Measurements from ENCODE around the gene SIX3. TPM values are rescaled to one million over a fixed set of nuclear protein-coding genes. Genes with fewer than 3 reads are reported as not detected.

The SIX3 gene
- total RNA-seq, 1 experiment from 2014 or later: 13.2 TPM

DNA sequence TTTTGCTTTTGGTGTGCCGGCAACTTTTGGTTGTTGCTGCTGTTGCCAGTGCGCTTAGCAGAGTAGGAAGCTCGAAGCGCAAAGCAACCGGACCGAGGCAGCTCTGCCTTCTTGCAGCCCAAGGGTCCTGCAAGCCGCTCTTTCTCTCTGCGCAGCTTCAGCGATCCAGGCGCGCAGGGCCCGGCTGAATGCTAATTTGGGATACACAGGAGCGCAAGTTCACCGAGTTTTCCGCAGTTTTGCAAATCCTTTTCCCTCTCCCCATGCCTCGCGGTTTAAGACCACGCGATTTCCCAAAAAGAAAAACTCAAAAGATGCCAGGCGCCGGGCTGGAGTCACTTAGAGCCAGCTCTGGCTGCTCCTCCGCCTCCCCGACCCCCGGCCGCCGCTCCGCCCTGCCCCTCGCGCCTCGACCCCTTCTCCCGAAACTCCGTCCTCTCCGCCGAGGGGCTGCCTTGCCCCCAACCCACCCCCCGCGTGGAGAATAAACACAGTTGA, 13.5 kb upstream of the SIX3 start:
- ChIA-PET POLR2A (interaction anchor here (1.0 to 1.7 kb wide), 3 partner anchors 42 to 125 kb away, joined by 3 to 5 read pairs (median 3); no protein-coding TSS in a partner anchor), CTCF (interaction anchor here (0.6 to 3.2 kb wide), 15 partner anchors 9 to 594 kb away, joined by 3 to 16 read pairs (median 4); no protein-coding TSS in a partner anchor)
- Mint-ChIP-seq H3K36me3 (0 out of 2 replicates have a peak, but pooled peaks cover 3% of the 10 kb centered on the region), H3K4me3 (peak overlapping the region; percentile 64), H3K27ac (no peak overlapping the region), H3K27me3 (ENCODE audit: low read depth) (peaks cover 95% of the 10 kb centered on the region), H3K4me1 (peaks cover 65% of the 10 kb centered on the region), H3K9me3 (no peaks in the 10 kb centered on the region)
- ATAC-seq (0 out of 2 replicates have a peak, but pooled peaks have one; percentile 7), DNase-seq (ENCODE audit: low spot score) (peak; percentile 64)
- TF ChIP-seq ZNF121 (CRISPR knock-in tag; IDR thresholded peaks at IDR 0.05): no peak
- TF ChIP-seq NR1H2 (CRISPR knock-in tag; IDR thresholded peaks at IDR 0.05): no peak
- TF ChIP-seq, protein P1, sequence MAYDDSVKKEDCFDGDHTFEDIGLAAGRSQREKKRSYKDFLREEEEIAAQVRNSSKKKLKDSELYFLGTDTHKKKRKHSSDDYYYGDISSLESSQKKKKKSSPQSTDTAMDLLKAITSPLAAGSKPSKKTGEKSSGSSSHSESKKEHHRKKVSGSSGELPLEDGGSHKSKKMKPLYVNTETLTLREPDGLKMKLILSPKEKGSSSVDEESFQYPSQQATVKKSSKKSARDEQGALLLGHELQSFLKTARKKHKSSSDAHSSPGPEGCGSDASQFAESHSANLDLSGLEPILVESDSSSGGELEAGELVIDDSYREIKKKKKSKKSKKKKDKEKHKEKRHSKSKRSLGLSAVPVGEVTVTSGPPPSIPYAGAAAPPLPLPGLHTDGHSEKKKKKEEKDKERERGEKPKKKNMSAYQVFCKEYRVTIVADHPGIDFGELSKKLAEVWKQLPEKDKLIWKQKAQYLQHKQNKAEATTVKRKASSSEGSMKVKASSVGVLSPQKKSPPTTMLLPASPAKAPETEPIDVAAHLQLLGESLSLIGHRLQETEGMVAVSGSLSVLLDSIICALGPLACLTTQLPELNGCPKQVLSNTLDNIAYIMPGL (CRISPR knock-in tag; IDR thresholded peaks at IDR 0.05): no peak
- TF ChIP-seq FOXJ3 (CRISPR knock-in tag; IDR thresholded peaks at IDR 0.05; ENCODE audit: borderline replicate concordance): no peak
- TF ChIP-seq ETV6 (CRISPR knock-in tag; IDR thresholded peaks at IDR 0.05): no peak
- no peak for TF ChIP-seq ZNF138 (CRISPR knock-in tag; conservative IDR thresholded peaks at IDR 0.05)
- TF ChIP-seq NR3C1 (CRISPR knock-in tag; conservative IDR thresholded peaks at IDR 0.05; ENCODE audit: low read depth): no peak

DNA sequence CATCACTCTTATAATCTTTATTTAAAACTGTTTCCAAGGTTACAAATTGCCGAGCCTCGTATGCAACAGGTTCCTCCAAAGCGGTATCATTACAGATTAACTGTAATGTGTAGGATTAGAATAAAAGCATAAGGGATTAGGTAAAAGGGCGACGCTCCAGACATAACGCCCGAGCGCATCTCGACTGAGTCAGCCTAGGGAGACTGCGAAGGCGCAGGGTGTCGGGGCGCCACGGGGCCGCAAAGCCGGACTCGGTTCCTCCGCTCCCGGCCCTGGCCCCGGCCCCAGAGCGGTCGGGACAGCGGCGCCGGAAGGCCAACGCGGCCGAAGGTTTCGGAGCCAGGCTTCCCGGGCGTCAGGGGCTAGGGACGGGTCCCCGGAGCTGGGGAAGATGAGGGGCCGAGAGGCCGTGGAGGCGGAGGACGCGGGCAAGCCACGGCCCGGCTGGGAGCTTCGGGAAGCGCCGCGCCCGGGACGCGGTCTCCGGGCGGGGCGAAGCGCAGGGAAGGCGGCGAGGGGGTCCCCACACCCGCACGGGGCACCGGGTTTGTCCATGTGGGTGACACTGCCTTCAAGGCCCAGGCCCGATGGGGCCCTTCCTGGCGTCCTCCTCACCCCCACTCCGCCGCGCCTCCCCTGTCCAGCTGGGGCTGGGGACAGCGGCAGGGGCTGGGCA, 12.9 kb upstream of the SIX3 start:
- peaks cover 95% of the 10 kb centered on the region for H3K27me3 Mint-ChIP-seq (ENCODE audit: low read depth)
- peak overlapping the region; percentile 64 for H3K4me3 Mint-ChIP-seq
- ChIA-PET POLR2A (interaction anchor here (1.0 to 1.7 kb wide), 3 partner anchors 41 to 126 kb away, joined by 3 to 5 read pairs (median 3); no protein-coding TSS in a partner anchor), CTCF (interaction anchor here (0.6 to 3.2 kb wide), 12 partner anchors 9 to 594 kb away, joined by 3 to 16 read pairs (median 4); no protein-coding TSS in a partner anchor)
- TF ChIP-seq ZNF317 (CRISPR knock-in tag; IDR thresholded peaks at IDR 0.05; ENCODE audit: borderline replicate concordance, low read depth) (no peak), RELA (CRISPR knock-in tag; IDR thresholded peaks at IDR 0.05; ENCODE audit: borderline replicate concordance) (0 out of 2 replicates have a peak, but pooled peaks have one; percentile 17), JUN (CRISPR knock-in tag; IDR thresholded peaks at IDR 0.05) (no peak), ETV6 (CRISPR knock-in tag; IDR thresholded peaks at IDR 0.05) (no peak), IRF2 (CRISPR knock-in tag; IDR thresholded peaks at IDR 0.05; ENCODE audit: borderline replicate concordance, low read depth) (no peak), ELF4 (CRISPR knock-in tag; IDR thresholded peaks at IDR 0.05; ENCODE audit: low read depth) (no peak), TEAD1 (CRISPR knock-in tag; IDR thresholded peaks at IDR 0.05) (no peak)
- TF ChIP-seq, protein P1 (CRISPR knock-in tag; IDR thresholded peaks at IDR 0.05): peak; percentile 67
- TF ChIP-seq, protein P2, sequence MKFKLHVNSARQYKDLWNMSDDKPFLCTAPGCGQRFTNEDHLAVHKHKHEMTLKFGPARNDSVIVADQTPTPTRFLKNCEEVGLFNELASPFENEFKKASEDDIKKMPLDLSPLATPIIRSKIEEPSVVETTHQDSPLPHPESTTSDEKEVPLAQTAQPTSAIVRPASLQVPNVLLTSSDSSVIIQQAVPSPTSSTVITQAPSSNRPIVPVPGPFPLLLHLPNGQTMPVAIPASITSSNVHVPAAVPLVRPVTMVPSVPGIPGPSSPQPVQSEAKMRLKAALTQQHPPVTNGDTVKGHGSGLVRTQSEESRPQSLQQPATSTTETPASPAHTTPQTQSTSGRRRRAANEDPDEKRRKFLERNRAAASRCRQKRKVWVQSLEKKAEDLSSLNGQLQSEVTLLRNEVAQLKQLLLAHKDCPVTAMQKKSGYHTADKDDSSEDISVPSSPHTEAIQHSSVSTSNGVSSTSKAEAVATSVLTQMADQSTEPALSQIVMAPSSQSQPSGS (CRISPR knock-in tag; IDR thresholded peaks at IDR 0.05; ENCODE audit: borderline replicate concordance, low read depth): no peak
- ATAC-seq (peak; percentile 8), DNase-seq (ENCODE audit: low spot score) (peak; percentile 58)
- no peak overlapping the region for H3K27ac Mint-ChIP-seq
- H3K4me1 Mint-ChIP-seq: peaks cover 71% of the 10 kb centered on the region
- H3K36me3 Mint-ChIP-seq: no peaks in the 10 kb centered on the region
- H3K9me3 Mint-ChIP-seq: no peaks in the 10 kb centered on the region

DNA sequence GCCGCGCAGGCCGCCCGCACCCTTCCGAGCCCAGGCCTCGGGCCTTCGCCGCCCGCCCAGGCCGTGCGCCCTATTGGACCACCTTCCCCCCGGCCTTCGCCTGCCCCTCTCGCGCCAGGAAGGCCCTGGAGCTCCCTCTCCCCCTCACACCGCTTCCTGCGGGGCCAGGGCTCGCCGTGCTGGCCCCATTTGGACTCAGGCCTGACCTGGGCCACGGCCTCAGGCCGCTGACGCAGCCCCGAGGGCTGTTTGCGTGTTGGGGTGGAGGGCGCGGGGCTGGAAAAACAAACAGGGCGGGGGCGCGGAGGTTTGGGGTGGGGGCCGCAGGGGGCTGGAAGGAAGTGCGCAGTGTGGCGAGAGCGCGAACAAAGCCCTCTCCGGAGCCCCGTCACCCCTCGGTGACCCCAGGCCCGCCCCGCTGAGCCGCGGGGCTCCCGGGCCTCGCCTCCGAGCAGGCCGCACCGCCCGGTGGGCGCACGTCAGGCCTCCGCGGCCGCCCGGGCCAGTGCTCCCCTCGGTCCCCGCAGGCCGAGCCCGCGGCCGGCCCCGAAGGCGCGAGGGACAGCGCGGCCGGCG, 12.3 kb upstream of the SIX3 start:
- Mint-ChIP-seq H3K4me3 (peak overlapping the region; percentile 60), H3K9me3 (no peaks in the 10 kb centered on the region), H3K36me3 (no peaks in the 10 kb centered on the region), H3K27ac (no peak overlapping the region), H3K27me3 (ENCODE audit: low read depth) (peaks cover 95% of the 10 kb centered on the region), H3K4me1 (peaks cover 72% of the 10 kb centered on the region)
- TF ChIP-seq, protein P3, sequence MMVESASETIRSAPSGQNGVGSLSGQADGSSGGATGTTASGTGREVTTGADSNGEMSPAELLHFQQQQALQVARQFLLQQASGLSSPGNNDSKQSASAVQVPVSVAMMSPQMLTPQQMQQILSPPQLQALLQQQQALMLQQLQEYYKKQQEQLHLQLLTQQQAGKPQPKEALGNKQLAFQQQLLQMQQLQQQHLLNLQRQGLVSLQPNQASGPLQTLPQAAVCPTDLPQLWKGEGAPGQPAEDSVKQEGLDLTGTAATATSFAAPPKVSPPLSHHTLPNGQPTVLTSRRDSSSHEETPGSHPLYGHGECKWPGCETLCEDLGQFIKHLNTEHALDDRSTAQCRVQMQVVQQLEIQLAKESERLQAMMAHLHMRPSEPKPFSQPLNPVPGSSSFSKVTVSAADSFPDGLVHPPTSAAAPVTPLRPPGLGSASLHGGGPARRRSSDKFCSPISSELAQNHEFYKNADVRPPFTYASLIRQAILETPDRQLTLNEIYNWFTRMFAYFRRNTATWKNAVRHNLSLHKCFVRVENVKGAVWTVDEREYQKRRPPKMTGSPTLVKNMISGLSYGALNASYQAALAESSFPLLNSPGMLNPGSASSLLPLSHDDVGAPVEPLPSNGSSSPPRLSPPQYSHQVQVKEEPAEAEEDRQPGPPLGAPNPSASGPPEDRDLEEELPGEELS (CRISPR knock-in tag; IDR thresholded peaks at IDR 0.05): 0 out of 2 replicates have a peak, but pooled peaks have one; percentile 37
- TF ChIP-seq CBFB (CRISPR knock-in tag; IDR thresholded peaks at IDR 0.05; ENCODE audit: low read depth): no peak
- TF ChIP-seq ZNF416 (CRISPR knock-in tag; IDR thresholded peaks at IDR 0.05): no peak
- TF ChIP-seq, protein P4, sequence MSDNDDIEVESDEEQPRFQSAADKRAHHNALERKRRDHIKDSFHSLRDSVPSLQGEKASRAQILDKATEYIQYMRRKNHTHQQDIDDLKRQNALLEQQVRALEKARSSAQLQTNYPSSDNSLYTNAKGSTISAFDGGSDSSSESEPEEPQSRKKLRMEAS (CRISPR knock-in tag; IDR thresholded peaks at IDR 0.05): no peak
- TF ChIP-seq FOXP1 (CRISPR knock-in tag; IDR thresholded peaks at IDR 0.05; ENCODE audit: borderline replicate concordance): no peak
- ChIA-PET POLR2A (interaction anchor here (1.7 kb wide), 1 partner anchor 126 kb away, joined by 5 read pairs; no protein-coding TSS in a partner anchor), CTCF (interaction anchor here (0.6 to 3.2 kb wide), 7 partner anchors 8 to 159 kb away, joined by 3 to 16 read pairs (median 5); no protein-coding TSS in a partner anchor)
- ATAC-seq (peak; percentile 22), DNase-seq (ENCODE audit: low spot score) (no peak)
